Measurements from ENCODE around the gene GTF3C1.

- TF ChIP-seq CTCF (IDR thresholded peaks at IDR 0.05) (no peak), ZFX (IDR thresholded peaks at IDR 0.05; ENCODE audit: borderline replicate concordance) (no peak)
Measured at GRCh38 chr16:27424772-27425498, 124.8 kb downstream of the GTF3C1 start.

Data from 22Rv1 (cell line).